ENCODE results near the gene MOXD1.
"Not testable (repeated sequence)": the region's sequence is repeated elsewhere in the genome, so short reads cannot be mapped to it uniquely, and the experiment has no call there.

MOXD1 gene

DNA sequence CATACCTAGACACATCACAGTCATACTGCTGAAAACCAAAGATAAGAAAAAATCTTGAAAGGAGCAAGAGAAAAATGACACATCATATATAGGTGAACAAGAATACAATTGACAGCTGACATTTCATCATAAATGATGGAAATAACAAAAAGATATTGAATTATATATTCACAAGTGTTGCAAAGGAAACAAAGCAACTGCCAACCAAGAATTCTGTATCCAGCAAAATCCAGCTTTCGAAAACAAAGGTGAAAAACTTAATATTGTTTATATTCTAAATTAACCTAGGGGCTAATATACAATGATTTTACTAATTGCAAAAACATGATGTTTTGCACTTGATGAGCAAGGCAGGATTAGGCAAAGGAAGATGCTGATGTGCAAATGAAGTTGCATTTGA is 84.3 kb downstream of the MOXD1 start:
- ChIA-PET CTCF (interaction anchor here (0.6 kb wide), 1 partner anchor 9 kb away, joined by 3 read pairs; no protein-coding TSS in a partner anchor), POLR2A (ENCODE audit: low non-redundant PET) (no interaction called here)
- no peak overlapping the region for H3K27ac ChIP-seq
- DNase-seq (ENCODE audit: low spot score), result no peak
- TF ChIP-seq, protein P1, sequence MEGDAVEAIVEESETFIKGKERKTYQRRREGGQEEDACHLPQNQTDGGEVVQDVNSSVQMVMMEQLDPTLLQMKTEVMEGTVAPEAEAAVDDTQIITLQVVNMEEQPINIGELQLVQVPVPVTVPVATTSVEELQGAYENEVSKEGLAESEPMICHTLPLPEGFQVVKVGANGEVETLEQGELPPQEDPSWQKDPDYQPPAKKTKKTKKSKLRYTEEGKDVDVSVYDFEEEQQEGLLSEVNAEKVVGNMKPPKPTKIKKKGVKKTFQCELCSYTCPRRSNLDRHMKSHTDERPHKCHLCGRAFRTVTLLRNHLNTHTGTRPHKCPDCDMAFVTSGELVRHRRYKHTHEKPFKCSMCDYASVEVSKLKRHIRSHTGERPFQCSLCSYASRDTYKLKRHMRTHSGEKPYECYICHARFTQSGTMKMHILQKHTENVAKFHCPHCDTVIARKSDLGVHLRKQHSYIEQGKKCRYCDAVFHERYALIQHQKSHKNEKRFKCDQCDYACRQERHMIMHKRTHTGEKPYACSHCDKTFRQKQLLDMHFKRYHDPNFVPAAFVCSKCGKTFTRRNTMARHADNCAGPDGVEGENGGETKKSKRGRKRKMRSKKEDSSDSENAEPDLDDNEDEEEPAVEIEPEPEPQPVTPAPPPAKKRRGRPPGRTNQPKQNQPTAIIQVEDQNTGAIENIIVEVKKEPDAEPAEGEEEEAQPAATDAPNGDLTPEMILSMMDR (conservative IDR thresholded peaks at IDR 0.05; ENCODE audit: low read depth), result no peak

DNA sequence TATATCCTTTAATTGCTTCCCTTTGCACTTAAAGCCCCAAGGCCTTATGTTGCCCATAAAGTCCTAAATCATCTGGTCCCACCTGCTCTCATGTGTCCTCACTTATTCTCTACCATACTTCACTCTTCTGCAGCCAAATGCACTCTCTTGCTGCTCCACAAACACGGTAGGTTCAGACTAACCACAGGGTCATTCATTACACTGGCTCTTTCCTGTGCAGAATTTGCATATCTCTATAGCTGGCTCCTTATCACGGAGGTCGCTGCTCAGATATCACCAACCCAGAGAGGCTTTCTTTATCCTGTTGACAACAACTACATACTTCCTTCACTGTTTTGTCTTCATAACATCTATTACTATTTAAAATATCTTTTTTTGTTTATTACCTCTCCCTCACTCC is 86.8 kb downstream of the MOXD1 start:
- TF ChIP-seq, protein P1 (conservative IDR thresholded peaks at IDR 0.05; ENCODE audit: low read depth), result no peak
- no peak overlapping the region for H3K27ac ChIP-seq
- CTCF ChIA-PET, result no interaction called here
- DNase-seq (ENCODE audit: low spot score), result no peak
- POLR2A ChIA-PET (ENCODE audit: low non-redundant PET), result no interaction called here

DNA sequence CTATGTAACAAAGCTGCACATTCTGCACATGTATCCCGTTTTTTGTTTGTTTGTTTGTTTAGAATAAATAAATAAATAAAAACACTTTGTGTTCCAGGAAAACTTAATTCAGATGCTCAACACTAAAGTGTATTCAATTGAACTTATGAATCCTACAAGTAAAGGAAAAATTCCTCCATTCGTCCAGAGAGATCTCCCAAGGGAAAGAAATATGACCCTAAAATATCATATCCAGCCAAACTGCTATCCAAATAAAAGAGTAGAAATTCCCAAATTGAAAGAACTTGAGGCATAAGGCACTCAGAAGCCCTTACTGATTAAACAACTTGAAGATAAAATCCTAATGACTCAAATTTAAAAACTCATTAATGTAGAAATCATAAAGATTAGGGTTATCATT is 90.4 kb downstream of the MOXD1 start:
- CTCF ChIA-PET, result no interaction called here
- DNase-seq (ENCODE audit: low spot score), result no peak
- POLR2A ChIA-PET (ENCODE audit: low non-redundant PET), result no interaction called here
- H3K27ac ChIP-seq, result no peak overlapping the region
- TF ChIP-seq, protein P1 (conservative IDR thresholded peaks at IDR 0.05; ENCODE audit: low read depth), result no peak

DNA sequence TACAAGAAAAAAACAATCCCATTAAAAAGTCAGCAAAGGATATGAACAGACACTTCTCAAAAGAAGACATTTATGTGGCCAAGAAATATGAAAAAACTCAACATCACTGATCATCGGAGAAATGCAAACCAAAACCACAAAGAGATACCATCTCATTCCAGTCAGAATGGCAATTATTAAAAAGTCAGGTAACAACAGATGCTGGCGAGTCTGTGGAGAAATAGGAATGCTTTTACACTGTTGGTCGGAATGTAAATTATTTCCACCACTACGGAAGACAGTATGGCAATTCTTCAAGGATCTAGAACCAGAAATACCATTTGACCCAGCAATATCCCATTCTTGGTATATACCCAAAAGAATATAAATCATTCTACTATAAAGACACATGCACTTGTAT is 91.1 kb downstream of the MOXD1 start:
- POLR2A ChIA-PET (ENCODE audit: low non-redundant PET); DNase-seq (ENCODE audit: low spot score); CTCF ChIA-PET; H3K27ac ChIP-seq: not testable (repeated sequence)

DNA sequence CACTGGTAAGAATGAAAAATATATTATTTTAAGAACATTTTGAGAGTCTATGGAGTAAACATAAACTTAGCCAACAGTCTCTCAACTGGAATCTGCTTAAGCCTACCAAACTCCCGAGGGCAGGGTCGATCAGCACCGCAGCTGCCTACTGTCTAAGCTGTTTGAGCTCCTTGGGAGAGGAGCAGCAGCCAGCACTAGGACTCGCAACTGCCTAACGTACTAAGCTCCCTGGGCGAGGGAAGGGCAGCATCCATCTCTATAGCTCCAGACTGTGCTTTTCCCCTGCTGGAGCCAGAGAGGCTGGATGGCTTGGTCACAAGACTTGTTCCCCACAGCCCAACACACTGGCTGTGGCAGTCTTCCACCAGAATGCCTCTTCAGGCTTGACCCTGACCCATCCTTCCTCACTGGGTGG is 96.4 kb downstream of the MOXD1 start:
- TF ChIP-seq, protein P1 (conservative IDR thresholded peaks at IDR 0.05; ENCODE audit: low read depth), result no peak
- CTCF ChIA-PET, result no interaction called here

DNA sequence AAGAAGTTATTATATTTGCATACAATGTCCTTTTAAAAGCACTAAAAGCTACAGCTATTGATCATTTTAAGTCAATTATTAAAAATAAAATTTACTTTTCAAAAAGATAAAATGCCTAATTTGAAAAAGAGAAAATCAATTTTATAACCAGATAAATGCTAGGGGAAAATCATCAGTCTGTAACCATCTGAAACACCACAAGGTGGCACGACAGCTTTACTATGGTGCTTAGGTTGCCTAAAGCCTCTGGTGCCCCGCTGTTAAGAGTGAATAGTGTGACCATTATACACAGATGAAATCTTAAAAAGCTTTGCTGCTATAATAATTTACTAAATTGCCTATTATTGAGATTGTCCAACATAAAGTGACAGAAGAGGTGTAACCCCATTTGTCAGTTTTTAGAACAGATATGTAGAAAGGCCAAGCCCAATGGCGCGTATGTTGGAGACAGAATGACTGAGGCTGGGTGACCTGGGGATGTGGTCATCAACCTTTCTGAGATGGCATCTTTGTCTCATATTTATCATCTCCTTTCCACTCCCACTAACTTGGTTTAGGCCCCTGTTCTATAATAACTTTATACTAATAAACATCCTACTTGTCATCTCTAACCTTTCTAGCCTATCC is 100.8 kb downstream of the MOXD1 start:
- TF ChIP-seq, protein P1 (conservative IDR thresholded peaks at IDR 0.05; ENCODE audit: low read depth), result peak; percentile 48
- POLR2A ChIA-PET (ENCODE audit: low non-redundant PET), result no interaction called here
- DNase-seq (ENCODE audit: low spot score), result peak; percentile 41
- CTCF ChIA-PET, result interaction anchor here (0.6 to 2.8 kb wide), 7 partner anchors 12 to 385 kb away, joined by 3 to 21 read pairs (median 3); no protein-coding TSS in a partner anchor
- H3K27ac ChIP-seq, result no peak overlapping the region

More for the DNA sequence above, 96.4 kb downstream of the MOXD1 start:
- POLR2A ChIA-PET (ENCODE audit: low non-redundant PET), result no interaction called here
- no peak overlapping the region for H3K27ac ChIP-seq
- no peak for DNase-seq (ENCODE audit: low spot score)

DNA sequence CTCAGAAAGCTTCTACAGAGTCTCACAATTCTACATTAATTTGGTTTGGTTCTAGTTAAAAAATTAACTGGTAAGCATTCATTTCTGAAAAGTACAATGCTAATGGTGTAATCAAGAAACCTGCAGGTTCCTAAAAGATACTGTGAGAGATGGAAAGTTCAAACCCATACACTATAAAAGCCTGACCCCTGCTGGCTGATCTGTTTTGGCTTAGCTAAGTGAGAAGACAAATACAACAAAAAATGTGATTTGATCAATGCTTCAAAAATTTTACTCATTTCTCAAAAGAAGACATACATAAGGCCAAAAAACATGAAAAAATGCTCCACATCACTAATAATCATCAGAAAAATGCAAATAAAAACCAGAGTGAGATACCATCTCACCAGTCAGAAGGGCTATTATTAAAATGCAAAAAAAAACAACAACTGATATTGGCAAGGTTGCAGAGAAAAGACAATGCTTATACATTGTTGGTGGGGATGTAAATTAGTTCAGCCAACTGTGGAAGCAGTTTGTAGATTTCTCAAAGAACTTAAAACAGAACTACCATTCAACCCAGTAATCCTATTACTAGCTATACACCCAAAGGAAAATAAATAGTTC is 102.8 kb downstream of the MOXD1 start:
- TF ChIP-seq, protein P1 (conservative IDR thresholded peaks at IDR 0.05; ENCODE audit: low read depth), result peak; percentile 48; the same call in 1 of the 2 replicates
- CTCF ChIA-PET, result interaction anchor here (0.6 to 2.2 kb wide), 7 partner anchors 8 to 1019 kb away, joined by 3 to 16 read pairs (median 4); no protein-coding TSS in a partner anchor
- POLR2A ChIA-PET (ENCODE audit: low non-redundant PET), result no interaction called here
- no peak overlapping the region for H3K27ac ChIP-seq
- peak; percentile 13 for DNase-seq (ENCODE audit: low spot score)
